Measurements from ENCODE around the gene B3GALT5.

Gene B3GALT5

GRCh38 chr21:39644062-39644560 lies 31.4 kb downstream of the B3GALT5 start:
- no peak for DNase-seq

- DNase-seq: no peak
Measured at GRCh38 chr21:39645331-39645730, 32.6 kb downstream of the B3GALT5 start.

- no peak for DNase-seq
Measured at GRCh38 chr21:39647476-39647875, 34.7 kb downstream of the B3GALT5 start.

GRCh38 chr21:39648879-39649278 lies 36.1 kb downstream of the B3GALT5 start:
- no peak for DNase-seq

- DNase-seq: no peak
Measured at GRCh38 chr21:39649526-39649925, 36.8 kb downstream of the B3GALT5 start.

GRCh38 chr21:39650306-39650705 lies 37.6 kb downstream of the B3GALT5 start:
- DNase-seq: no peak

GRCh38 chr21:39650801-39651200 lies 38.1 kb downstream of the B3GALT5 start:
- no peak for DNase-seq

- no peak for DNase-seq
Measured at GRCh38 chr21:39651206-39651605, 38.5 kb downstream of the B3GALT5 start.

- DNase-seq: no peak
Measured at GRCh38 chr21:39654951-39655350, 42.2 kb downstream of the B3GALT5 start.

GRCh38 chr21:39655589-39655988 lies 42.8 kb downstream of the B3GALT5 start:
- no peak for DNase-seq

GRCh38 chr21:39656209-39656608 lies 43.5 kb downstream of the B3GALT5 start:
- DNase-seq: no peak

GRCh38 chr21:39657091-39657689 lies 44.5 kb downstream of the B3GALT5 start:
- DNase-seq: no peak

- DNase-seq: no peak
Measured at GRCh38 chr21:39658066-39658465, 45.3 kb downstream of the B3GALT5 start.

GRCh38 chr21:39659070-39659815 lies 46.5 kb downstream of the B3GALT5 start:
- no peak for DNase-seq

GRCh38 chr21:39660191-39660980 lies 47.6 kb downstream of the B3GALT5 start:
- DNase-seq: peak in 1 of 51 donors; percentile 15

- DNase-seq: no peak
Measured at GRCh38 chr21:39661121-39661520, 48.4 kb downstream of the B3GALT5 start.

- DNase-seq: no peak
Measured at GRCh38 chr21:39661740-39662139, 49.0 kb downstream of the B3GALT5 start.

GRCh38 chr21:39662411-39662953 lies 49.7 kb downstream of the B3GALT5 start:
- DNase-seq: no peak

GRCh38 chr21:39663066-39663465 lies 50.3 kb downstream of the B3GALT5 start:
- no peak for DNase-seq

- DNase-seq: no peak
Measured at GRCh38 chr21:39663742-39664492, 51.2 kb downstream of the B3GALT5 start.

- no peak for DNase-seq
Measured at GRCh38 chr21:39664586-39664985, 51.8 kb downstream of the B3GALT5 start.

All from hypothalamus (tissue), 51 donors.